ENCODE measurements around the gene KIF3C. TPM values are rescaled to one million over a fixed set of nuclear protein-coding genes. Genes with fewer than 3 reads are reported as not detected.

The KIF3C gene
- polyA plus RNA-seq, 1 donor from 2014 or later, result 53.6 TPM

DNA sequence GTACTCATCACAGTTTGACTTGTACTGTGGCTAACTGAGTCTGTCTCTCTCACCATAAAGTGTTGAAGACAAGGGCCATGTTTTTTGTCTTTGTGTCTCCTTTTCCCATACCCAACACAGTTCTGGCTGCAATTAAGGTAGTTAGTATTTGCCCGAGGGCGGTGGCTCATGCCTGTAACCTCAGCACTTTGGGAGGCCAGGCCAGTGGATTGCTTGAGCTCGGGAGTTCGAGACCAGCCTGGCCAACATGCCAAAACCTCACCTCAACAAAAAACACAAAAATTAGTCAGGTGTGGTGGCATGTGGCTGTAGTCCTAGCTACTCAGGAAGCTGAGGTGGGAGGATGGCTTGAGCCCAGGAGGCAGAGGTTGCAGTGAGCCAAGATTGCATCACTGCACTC is 6.9 kb upstream of the KIF3C start:
- no peaks in the 10 kb centered on the region for H3K79me2 ChIP-seq (replicated peaks; ENCODE audit: insufficient read depth, low read length)
- no peak overlapping the region for H3K27ac ChIP-seq (ENCODE audit: low read length)
- H3K4me2 ChIP-seq (ENCODE audit: low read length), result no peak overlapping the region
- no peak overlapping the region for H3K4me3 ChIP-seq (ENCODE audit: low read length)
- no peak for TF ChIP-seq MXI1 (conservative IDR thresholded peaks at IDR 0.05; ENCODE audit: poor library complexity, severe bottlenecking)
- no peak for TF ChIP-seq TAF1 (IDR thresholded peaks at IDR 0.05; ENCODE audit: low read depth)
- no peak for TF ChIP-seq EP300 (conservative IDR thresholded peaks at IDR 0.05; ENCODE audit: poor library complexity, severe bottlenecking)
- TF ChIP-seq POLR2AphosphoS5 (IDR thresholded peaks at IDR 0.05), result no peak
- TF ChIP-seq, protein P1, sequence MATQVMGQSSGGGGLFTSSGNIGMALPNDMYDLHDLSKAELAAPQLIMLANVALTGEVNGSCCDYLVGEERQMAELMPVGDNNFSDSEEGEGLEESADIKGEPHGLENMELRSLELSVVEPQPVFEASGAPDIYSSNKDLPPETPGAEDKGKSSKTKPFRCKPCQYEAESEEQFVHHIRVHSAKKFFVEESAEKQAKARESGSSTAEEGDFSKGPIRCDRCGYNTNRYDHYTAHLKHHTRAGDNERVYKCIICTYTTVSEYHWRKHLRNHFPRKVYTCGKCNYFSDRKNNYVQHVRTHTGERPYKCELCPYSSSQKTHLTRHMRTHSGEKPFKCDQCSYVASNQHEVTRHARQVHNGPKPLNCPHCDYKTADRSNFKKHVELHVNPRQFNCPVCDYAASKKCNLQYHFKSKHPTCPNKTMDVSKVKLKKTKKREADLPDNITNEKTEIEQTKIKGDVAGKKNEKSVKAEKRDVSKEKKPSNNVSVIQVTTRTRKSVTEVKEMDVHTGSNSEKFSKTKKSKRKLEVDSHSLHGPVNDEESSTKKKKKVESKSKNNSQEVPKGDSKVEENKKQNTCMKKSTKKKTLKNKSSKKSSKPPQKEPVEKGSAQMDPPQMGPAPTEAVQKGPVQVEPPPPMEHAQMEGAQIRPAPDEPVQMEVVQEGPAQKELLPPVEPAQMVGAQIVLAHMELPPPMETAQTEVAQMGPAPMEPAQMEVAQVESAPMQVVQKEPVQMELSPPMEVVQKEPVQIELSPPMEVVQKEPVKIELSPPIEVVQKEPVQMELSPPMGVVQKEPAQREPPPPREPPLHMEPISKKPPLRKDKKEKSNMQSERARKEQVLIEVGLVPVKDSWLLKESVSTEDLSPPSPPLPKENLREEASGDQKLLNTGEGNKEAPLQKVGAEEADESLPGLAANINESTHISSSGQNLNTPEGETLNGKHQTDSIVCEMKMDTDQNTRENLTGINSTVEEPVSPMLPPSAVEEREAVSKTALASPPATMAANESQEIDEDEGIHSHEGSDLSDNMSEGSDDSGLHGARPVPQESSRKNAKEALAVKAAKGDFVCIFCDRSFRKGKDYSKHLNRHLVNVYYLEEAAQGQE (IDR thresholded peaks at IDR 0.05; ENCODE audit: borderline replicate concordance), result no peak
- no peak for TF ChIP-seq EZH2 (IDR thresholded peaks at IDR 0.05; ENCODE audit: borderline replicate concordance, insufficient read depth, low read length, poor library complexity, severe bottlenecking)
- TF ChIP-seq, protein P2, sequence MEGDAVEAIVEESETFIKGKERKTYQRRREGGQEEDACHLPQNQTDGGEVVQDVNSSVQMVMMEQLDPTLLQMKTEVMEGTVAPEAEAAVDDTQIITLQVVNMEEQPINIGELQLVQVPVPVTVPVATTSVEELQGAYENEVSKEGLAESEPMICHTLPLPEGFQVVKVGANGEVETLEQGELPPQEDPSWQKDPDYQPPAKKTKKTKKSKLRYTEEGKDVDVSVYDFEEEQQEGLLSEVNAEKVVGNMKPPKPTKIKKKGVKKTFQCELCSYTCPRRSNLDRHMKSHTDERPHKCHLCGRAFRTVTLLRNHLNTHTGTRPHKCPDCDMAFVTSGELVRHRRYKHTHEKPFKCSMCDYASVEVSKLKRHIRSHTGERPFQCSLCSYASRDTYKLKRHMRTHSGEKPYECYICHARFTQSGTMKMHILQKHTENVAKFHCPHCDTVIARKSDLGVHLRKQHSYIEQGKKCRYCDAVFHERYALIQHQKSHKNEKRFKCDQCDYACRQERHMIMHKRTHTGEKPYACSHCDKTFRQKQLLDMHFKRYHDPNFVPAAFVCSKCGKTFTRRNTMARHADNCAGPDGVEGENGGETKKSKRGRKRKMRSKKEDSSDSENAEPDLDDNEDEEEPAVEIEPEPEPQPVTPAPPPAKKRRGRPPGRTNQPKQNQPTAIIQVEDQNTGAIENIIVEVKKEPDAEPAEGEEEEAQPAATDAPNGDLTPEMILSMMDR (IDR thresholded peaks at IDR 0.05; ENCODE audit: poor library complexity, severe bottlenecking), result no peak
- no peak for TF ChIP-seq SMC3 (conservative IDR thresholded peaks at IDR 0.05; ENCODE audit: poor library complexity)
- TF ChIP-seq RAD21 (conservative IDR thresholded peaks at IDR 0.05), result no peak
- H3K27me3 ChIP-seq (ENCODE audit: insufficient read depth, low read depth, low read length), result no peaks in the 10 kb centered on the region
- H3K36me3 ChIP-seq (ENCODE audit: insufficient read depth, low read length), result no peaks in the 10 kb centered on the region
- H3F3A ChIP-seq (ENCODE audit: insufficient read depth, low read length, poor library complexity, severe bottlenecking), result no peaks in the 10 kb centered on the region
- H4K20me1 ChIP-seq (ENCODE audit: insufficient read depth), result no peaks in the 10 kb centered on the region
- no peak overlapping the region for H2AFZ ChIP-seq (ENCODE audit: low read depth, low read length)
- no peaks in the 10 kb centered on the region for H3K9me2 ChIP-seq (ENCODE audit: insufficient read depth, low read length)
- no peak overlapping the region for H3K9ac ChIP-seq (ENCODE audit: low read length)
- no peaks in the 10 kb centered on the region for H3K9me3 ChIP-seq (ENCODE audit: low read length)

DNA sequence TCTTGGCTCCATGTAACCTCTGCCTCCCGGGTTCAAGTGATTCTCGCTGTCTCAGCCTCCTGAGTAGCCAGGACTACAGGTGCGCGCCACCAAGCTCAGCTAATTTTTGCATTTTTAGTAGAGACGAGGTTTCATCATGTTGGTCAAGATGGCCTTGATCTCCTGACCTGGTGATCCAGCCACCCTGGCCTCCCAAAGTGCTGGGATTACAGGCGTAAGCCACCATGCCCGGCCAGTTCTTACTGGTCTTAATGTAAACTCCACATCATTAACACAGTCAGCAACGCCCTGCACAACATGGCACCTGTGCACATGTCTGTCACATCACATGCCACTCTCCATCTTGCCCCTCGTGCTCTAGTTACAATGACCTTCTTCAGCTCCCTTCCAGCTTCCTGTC is 5.8 kb upstream of the KIF3C start:
- Histone ChIP-seq H3K4me3 (ENCODE audit: low read length) (no peak overlapping the region), H3K36me3 (ENCODE audit: insufficient read depth, low read length) (no peaks in the 10 kb centered on the region), H3K27ac (ENCODE audit: low read length) (no peak overlapping the region), H3K9me3 (ENCODE audit: low read length) (no peaks in the 10 kb centered on the region), H3K79me2 (replicated peaks; ENCODE audit: insufficient read depth, low read length) (no peaks in the 10 kb centered on the region), H3K9ac (ENCODE audit: low read length) (no peak overlapping the region), H3F3A (ENCODE audit: insufficient read depth, low read length, poor library complexity, severe bottlenecking) (no peaks in the 10 kb centered on the region), H3K9me2 (ENCODE audit: insufficient read depth, low read length) (no peaks in the 10 kb centered on the region), H3K4me2 (ENCODE audit: low read length) (no peak overlapping the region), H2AFZ (ENCODE audit: low read depth, low read length) (no peak overlapping the region), H4K20me1 (ENCODE audit: insufficient read depth) (no peaks in the 10 kb centered on the region), H3K27me3 (ENCODE audit: insufficient read depth, low read depth, low read length) (no peaks in the 10 kb centered on the region)
- TF ChIP-seq TAF1 (IDR thresholded peaks at IDR 0.05; ENCODE audit: low read depth) (no peak), MXI1 (conservative IDR thresholded peaks at IDR 0.05; ENCODE audit: poor library complexity, severe bottlenecking) (no peak), POLR2AphosphoS5 (IDR thresholded peaks at IDR 0.05) (no peak), SMC3 (conservative IDR thresholded peaks at IDR 0.05; ENCODE audit: poor library complexity) (no peak), EP300 (conservative IDR thresholded peaks at IDR 0.05; ENCODE audit: poor library complexity, severe bottlenecking) (no peak), EZH2 (IDR thresholded peaks at IDR 0.05; ENCODE audit: borderline replicate concordance, insufficient read depth, low read length, poor library complexity, severe bottlenecking) (no peak), RAD21 (conservative IDR thresholded peaks at IDR 0.05) (no peak)
- TF ChIP-seq, protein P2 (IDR thresholded peaks at IDR 0.05; ENCODE audit: poor library complexity, severe bottlenecking), result no peak
- TF ChIP-seq, protein P1 (IDR thresholded peaks at IDR 0.05; ENCODE audit: borderline replicate concordance), result no peak

Data from neural cell (in vitro differentiated cells).